H1 (cell line): ENCODE measurements around the gene CACNA1B. TPM values are rescaled to one million over a fixed set of nuclear protein-coding genes. Genes with fewer than 3 reads are reported as not detected.

Experiments used
- BACH1 ChIP-seq: IDR thresholded peaks from 2 replicates; pipeline ENCODE4 v1.6.1; 2012; ENCODE audit warnings: low read length, improper control_type of control experiment
- BCL11A ChIP-seq, 2 experiments: IDR thresholded peaks; one replicate each; pipeline ENCODE4 v1.6.1; 2011; ENCODE audit warnings: low read depth in 2 of 2, low read length in 2 of 2, mild to moderate bottlenecking in 2 of 2
- BRCA1 ChIP-seq: IDR thresholded peaks from 2 replicates; pipeline ENCODE4 v1.6.1; 2012; ENCODE audit warnings: low read depth, low read length, improper control_type of control experiment
- CHD7 ChIP-seq: fragments of 300-600 bp; sonication (generic); IDR thresholded peaks from 2 replicates; pipeline ENCODE4 v1.7.1; 2012; ENCODE audit warnings: low read length, moderate library complexity, mild to moderate bottlenecking, inconsistent platforms; ENCODE audit not compliant: insufficient replicate concordance
- JUN ChIP-seq: IDR thresholded peaks from 2 replicates; pipeline ENCODE4 v1.6.1; 2011; ENCODE audit warnings: low read depth, mild to moderate bottlenecking, improper control_type of control experiment, low read length
- KDM4A ChIP-seq: IDR thresholded peaks from one replicate; pipeline ENCODE4 v1.7.1; 2012; ENCODE audit warnings: low read depth, mild to moderate bottlenecking, moderate library complexity, low read length, inconsistent platforms; ENCODE audit not compliant: severe bottlenecking
- RAD21 ChIP-seq, 2 experiments: IDR thresholded peaks in 1 of 2; conservative IDR thresholded peaks in 1 of 2; 2 replicates each; pipeline ENCODE4 v1.6.1; 2011; ENCODE audit warnings: low read depth in 2 of 2, low read length in 2 of 2, improper control_type of control experiment in 1 of 2, inconsistent platforms in 1 of 2, mild to moderate bottlenecking in 1 of 2, moderate library complexity in 1 of 2
- TCF12 ChIP-seq: IDR thresholded peaks from 2 replicates; pipeline ENCODE4 v1.6.1; 2011; ENCODE audit warnings: low read depth, mild to moderate bottlenecking, low read length
- polyA plus RNA-seq, 7 experiments: library from polyadenylated mRNA; depleted of rRNA in 3 of 7; stranded (reverse) in 5 of 7; unstranded in 2 of 7; fragments of >200 nt in 5 of 7; fragments of 200-250 nt in 2 of 7; gene quantifications; 1 replicate in 5 of 7; 2 replicates in 1 of 7; 4 replicates in 1 of 7; pipeline versions ENCODE4 v1.2.1 to v1.2.3, GENCODE V29; 2011 to 2013; ENCODE audit warnings: missing spikeins in 2 of 7, mixed read lengths in 2 of 7
- total RNA-seq: library from RNA; stranded (reverse); fragmentation: NEBNext Ultra II Directional; extraction: Animal tissue kit (Norgen Biotek cat#: 25700); gene quantifications from 2 replicates; pipeline ENCODE4 v1.2.1, GENCODE V29; 2021

Gene CACNA1B
- total and polyA plus RNA-seq, 2 of the 8 experiments (the other 6 are each of a cell fraction or from before 2014, with no cell fraction given), result 1.5 to 5.7 TPM

- TF ChIP-seq CHD7, result no peak
- TF ChIP-seq TCF12, result no peak
- TF ChIP-seq BACH1, result no peak
- no peak for TF ChIP-seq RAD21 (IDR thresholded peaks at IDR 0.05 in 1 of 2, conservative IDR thresholded peaks at IDR 0.05 in 1 of 2; ENCODE audit: low read depth in 2 of 2, low read length in 2 of 2)
- no peak for TF ChIP-seq BCL11A (IDR thresholded peaks at IDR 0.05; ENCODE audit: low read depth in 2 of 2, low read length in 2 of 2)
- no peak for TF ChIP-seq JUN
- TF ChIP-seq BRCA1, result no peak
- no peak for TF ChIP-seq KDM4A
Measured at GRCh38 chr9:138099803-138100598, 222.4 kb downstream of the CACNA1B start (continued).
